Psoas muscle (tissue), 8 donors: ENCODE measurements around the gene KCNQ5. TPM values are rescaled to one million over a fixed set of nuclear protein-coding genes. Genes with fewer than 3 reads are reported as not detected.

ENCODE experiments used
- ATAC-seq, 4 donors: fragments of 200-7000 bp; cut with Tn5 transposase; one replicate each; pipeline ENCODE4 v1.9.1; 2020; ENCODE audit warnings: moderate library complexity in 3 of 4, mild to moderate bottlenecking in 2 of 4
- DNase-seq, 2 donors: peaks; one replicate each; pipeline ENCODE4 v3.0.0-alpha.2; 2020
- H3K27ac ChIP-seq: fragments of 200-600 bp; one replicate; pipeline ENCODE4 v1.8.0; 2022
- H3K27me3 ChIP-seq, 3 donors: fragments of 200-600 bp in 1 of 3; one replicate each; pipeline versions ENCODE4 v1.6.1 to v1.8.0; 2013 to 2022; ENCODE audit warnings: low read length in 2 of 3, mild to moderate bottlenecking in 2 of 3, moderate library complexity in 1 of 3; ENCODE audit not compliant: insufficient read depth in 3 of 3
- H3K36me3 ChIP-seq, 2 donors: fragments of 200-600 bp in 1 of 2; one replicate each; pipeline versions ENCODE4 v1.6.1 to v1.8.0; 2013 to 2022; ENCODE audit warnings: low read depth in 1 of 2, mild to moderate bottlenecking in 1 of 2, moderate library complexity in 1 of 2; ENCODE audit not compliant: insufficient read depth in 1 of 2
- H3K4me1 ChIP-seq: fragments of 200-600 bp; one replicate; pipeline ENCODE4 v1.8.0; 2022
- H3K4me3 ChIP-seq: fragments of 200-600 bp; one replicate; pipeline ENCODE4 v1.8.0; 2022; ENCODE audit warnings: mild to moderate bottlenecking
- H3K9me3 ChIP-seq: fragments of 200-600 bp; one replicate; pipeline ENCODE4 v1.8.0; 2022
- WGBS, 3 donors: extraction: QIAGEN DNeasy Blood & Tissue Kit; methylation state at CpG; one replicate each; pipeline versions ENCODE4 v1.1.6 to v1.1.7; 2013; 5-methylcytosine and 5-hydroxymethylcytosine counted together
- intact Hi-C, 2 donors: fragments of 100-400 bp; cut with DNase I; formaldehyde crosslinking; loops; one replicate each; pipeline versions ENCODE4 v1.11.0 to v1.14.2; 2022
- polyA plus RNA-seq, 3 donors: library from polyadenylated mRNA; stranded (reverse); fragments of 200-250 nt; gene quantifications; one replicate each; pipeline ENCODE4 v1.2.3, GENCODE V29; 2013
- total RNA-seq, 4 donors: library from RNA; stranded (reverse); fragmentation: NEBNext Ultra II Directional in 2 of 4; extraction: Animal tissue kit (Norgen Biotek cat#: 25700) in 2 of 4; gene quantifications; one replicate each; pipeline versions ENCODE4 v1.2.1 to v1.2.4, GENCODE V29; 2021 to 2023
- TF ChIP-seq, protein P1 (sequence below): fragments of 200-600 bp; IDR thresholded peaks from one replicate; pipeline ENCODE4 v1.8.0; 2022; ENCODE audit warnings: antibody characterized with exemption
- donor health status: healthy with polysubstance abuse.
- donor health status: DM: no; HTN: no; CAD: no; lungs with moderate emphysema.
- donor health status: Bipolar disorder and iron deficiency.
- donor health status: healthy.
- donor health status: DM: yes; HTN: yes; CAD: no.
- donor health status: DM: no; HTN: no; CAD: no.
- donor health status: DM: no; HTN: no; CAD: no.
- donor health status: DM: yes; HTN: yes; CAD: no.

KCNQ5 gene
- total and polyA plus RNA-seq, 7 donors: 4.4 to 90.7 (median 25.7) TPM

DNA sequence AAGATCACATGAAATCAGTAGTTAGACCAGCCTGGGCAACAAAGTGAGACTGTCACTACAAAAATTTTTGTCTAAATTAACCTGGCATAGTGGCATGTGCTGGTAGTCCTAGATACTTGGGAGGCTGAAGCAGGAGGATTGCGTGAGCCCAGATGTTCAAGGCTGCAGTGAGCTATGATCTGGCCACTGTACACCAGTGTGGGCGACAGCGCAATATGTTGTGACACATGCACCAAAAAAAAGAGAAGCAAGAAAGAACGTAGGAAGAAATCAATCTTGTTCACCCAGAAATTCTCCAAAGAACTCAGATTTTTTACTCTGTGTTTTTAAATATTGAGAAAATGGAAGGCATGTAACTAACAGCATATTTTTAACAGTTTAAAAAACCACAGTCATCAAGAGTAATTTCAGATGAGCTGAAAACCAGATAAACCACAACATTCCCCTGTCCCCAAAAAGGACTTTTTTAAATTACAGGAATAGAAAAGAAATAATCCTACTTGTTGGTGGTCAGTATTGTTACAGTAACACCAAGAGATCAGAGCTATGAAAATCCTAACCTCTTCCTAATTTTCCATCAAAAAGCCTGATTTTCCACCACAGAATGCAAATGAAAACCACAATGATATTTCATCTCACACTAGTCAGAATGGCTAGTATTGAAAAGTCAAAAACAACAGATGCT, 363.3 kb downstream of the KCNQ5 start:
- no peaks in the 10 kb centered on the region for H3K36me3 ChIP-seq
- TF ChIP-seq, protein P1, sequence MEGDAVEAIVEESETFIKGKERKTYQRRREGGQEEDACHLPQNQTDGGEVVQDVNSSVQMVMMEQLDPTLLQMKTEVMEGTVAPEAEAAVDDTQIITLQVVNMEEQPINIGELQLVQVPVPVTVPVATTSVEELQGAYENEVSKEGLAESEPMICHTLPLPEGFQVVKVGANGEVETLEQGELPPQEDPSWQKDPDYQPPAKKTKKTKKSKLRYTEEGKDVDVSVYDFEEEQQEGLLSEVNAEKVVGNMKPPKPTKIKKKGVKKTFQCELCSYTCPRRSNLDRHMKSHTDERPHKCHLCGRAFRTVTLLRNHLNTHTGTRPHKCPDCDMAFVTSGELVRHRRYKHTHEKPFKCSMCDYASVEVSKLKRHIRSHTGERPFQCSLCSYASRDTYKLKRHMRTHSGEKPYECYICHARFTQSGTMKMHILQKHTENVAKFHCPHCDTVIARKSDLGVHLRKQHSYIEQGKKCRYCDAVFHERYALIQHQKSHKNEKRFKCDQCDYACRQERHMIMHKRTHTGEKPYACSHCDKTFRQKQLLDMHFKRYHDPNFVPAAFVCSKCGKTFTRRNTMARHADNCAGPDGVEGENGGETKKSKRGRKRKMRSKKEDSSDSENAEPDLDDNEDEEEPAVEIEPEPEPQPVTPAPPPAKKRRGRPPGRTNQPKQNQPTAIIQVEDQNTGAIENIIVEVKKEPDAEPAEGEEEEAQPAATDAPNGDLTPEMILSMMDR: no peak
- no peak overlapping the region for H3K4me3 ChIP-seq
- H3K27me3 ChIP-seq: no peaks in the 10 kb centered on the region
- H3K4me1 ChIP-seq: no peaks in the 10 kb centered on the region
- intact Hi-C loops: no loop called here
- whole genome bisulfite sequencing, 3 donors: 86 to 90% (median 88%) methylated on average over 4 of the region's 4 CpGs
- no peaks in the 10 kb centered on the region for H3K9me3 ChIP-seq
- no peak overlapping the region for H3K27ac ChIP-seq
- no peak for DNase-seq
- ATAC-seq: no peak

DNA sequence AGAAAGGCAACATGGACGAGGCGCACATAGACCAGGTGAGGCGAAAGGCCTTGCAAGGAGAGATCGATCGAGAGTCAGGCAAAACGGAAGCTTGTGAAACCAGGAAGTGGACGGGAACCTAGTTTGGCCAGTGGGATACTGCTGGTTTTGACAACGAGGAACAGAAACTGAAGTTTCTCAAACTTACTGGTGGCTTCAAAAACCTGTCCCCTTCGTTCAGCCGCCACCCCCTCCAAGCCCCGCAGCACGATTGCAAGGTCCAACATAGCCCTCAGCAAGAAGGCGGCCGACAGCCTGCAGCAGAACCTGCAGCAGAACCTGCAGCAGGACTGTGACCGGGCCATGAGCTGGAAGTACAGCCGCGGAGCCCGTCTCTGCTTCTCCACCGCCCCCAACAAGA, 365.4 kb downstream of the KCNQ5 start:
- WGBS, 3 donors: 88 to 89% (median 89%) methylated on average over 18 to 19 of the region's 19 CpGs
- Histone ChIP-seq H3K27me3 (no peaks in the 10 kb centered on the region), H3K27ac (no peak overlapping the region), H3K9me3 (no peaks in the 10 kb centered on the region), H3K4me1 (no peaks in the 10 kb centered on the region), H3K36me3 (no peaks in the 10 kb centered on the region), H3K4me3 (no peak overlapping the region)
- intact Hi-C loops: no loop called here
- ATAC-seq (no peak), DNase-seq (no peak)
- TF ChIP-seq, protein P1: no peak

DNA sequence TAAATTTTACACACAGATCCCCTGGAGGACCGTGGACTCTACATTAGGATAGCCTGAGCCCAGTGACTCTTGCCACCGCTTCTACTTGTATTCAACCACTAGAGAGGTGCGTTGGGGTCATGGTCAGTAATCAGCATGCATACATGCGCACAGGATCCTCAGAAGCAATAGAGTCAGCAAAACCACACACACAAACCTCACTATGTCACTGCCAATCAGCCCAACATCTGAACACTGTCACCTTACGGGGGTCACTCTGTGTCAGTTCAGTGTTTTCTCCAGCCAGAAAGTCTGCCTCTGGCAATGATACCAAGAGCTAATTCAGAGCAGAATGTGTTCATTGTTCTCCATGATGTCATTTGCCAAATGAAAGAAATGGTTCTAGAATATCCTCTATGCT, 378.1 kb downstream of the KCNQ5 start:
- ATAC-seq (peak; percentile 17 to 57 (median 34)), DNase-seq (no peak)
- Histone ChIP-seq H3K9me3 (no peaks in the 10 kb centered on the region), H3K36me3 (peaks cover 0 to 12% of the 10 kb centered on the region in 2 donors), H3K4me3 (no peak overlapping the region), H3K27me3 (no peaks in the 10 kb centered on the region), H3K27ac (no peak overlapping the region), H3K4me1 (no peaks in the 10 kb centered on the region)
- TF ChIP-seq, protein P1: no peak
- 58 to 79% (median 58%) methylated on average over 5 of the region's 5 CpGs for WGBS, 3 donors
- intact Hi-C loops: no loop called here

DNA sequence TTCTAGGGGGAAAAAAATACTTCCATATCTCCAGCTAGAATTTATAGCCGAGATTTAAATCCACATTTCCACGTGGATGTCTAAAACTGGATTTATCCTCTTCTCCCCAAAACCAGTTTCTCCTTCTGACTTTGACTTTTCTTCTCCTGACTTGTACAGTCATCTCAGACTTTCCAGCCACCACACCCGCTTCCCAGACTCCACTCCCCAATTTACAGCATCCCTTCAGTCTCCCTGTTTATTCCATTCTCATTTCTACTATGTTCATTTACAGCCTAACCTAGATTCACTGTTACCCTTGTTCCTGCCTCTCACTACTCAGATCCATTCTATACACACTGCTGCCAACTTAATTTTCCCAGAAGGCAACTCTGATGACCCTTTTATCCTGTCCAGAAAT, 378.6 kb downstream of the KCNQ5 start:
- WGBS, 3 donors: 65 to 79% (median 69%) methylated on average over 3 of the region's 3 CpGs
- intact Hi-C loops: no loop called here
- H3K4me3 ChIP-seq: no peak overlapping the region
- no peaks in the 10 kb centered on the region for H3K9me3 ChIP-seq
- H3K4me1 ChIP-seq: no peaks in the 10 kb centered on the region
- no peak overlapping the region for H3K27ac ChIP-seq
- ATAC-seq: no peak
- no peaks in the 10 kb centered on the region for H3K27me3 ChIP-seq
- H3K36me3 ChIP-seq: peaks cover 0 to 14% of the 10 kb centered on the region in 2 donors
- TF ChIP-seq, protein P1: no peak
- no peak for DNase-seq

DNA sequence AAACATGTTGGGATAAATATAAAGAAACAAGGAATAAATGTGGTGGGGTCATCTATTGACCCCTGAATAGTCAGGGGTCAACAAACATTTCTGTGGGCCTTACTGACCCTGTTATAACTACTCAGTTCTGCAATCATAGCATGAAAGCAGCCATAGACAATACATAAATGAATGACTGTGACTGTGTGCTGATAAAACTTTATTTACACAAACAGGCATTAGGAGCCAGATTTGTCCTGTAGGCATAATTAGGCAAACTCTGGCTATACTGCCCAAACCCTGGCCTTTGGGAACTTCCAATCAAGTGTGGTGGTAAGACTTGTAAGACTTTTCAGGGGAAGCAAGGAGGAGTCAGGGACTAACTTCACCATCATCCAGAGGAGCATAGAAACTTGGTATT, 380.7 kb downstream of the KCNQ5 start:
- TF ChIP-seq, protein P1: no peak
- Histone ChIP-seq H3K36me3 (peaks cover 0 to 14% of the 10 kb centered on the region in 2 donors), H3K4me3 (no peak overlapping the region), H3K27me3 (no peaks in the 10 kb centered on the region), H3K9me3 (no peaks in the 10 kb centered on the region), H3K27ac (no peak overlapping the region), H3K4me1 (no peaks in the 10 kb centered on the region)
- ATAC-seq: no peak
- no peak for DNase-seq
- intact Hi-C loops: no loop called here
